GM21786 (cell line): ENCODE data around the gene SLC18B1.
A peak's percentile ranks its signal among the peaks of the same experiment; 100 is the strongest.
"Not testable (repeated sequence)": the region's sequence is repeated elsewhere in the genome, so short reads cannot be mapped to it uniquely, and the experiment has no call there.

Source experiments
- ATAC-seq: cut with Tn5 transposase; IDR thresholded peaks from one replicate; pipeline ENCODE4 v1.9.1; 2021; ENCODE audit not compliant: unreplicated experiment

SLC18B1 gene

GRCh38 chr6:132800656-132801055 is 2.2 kb upstream of the SLC18B1 start:
- no peak for ATAC-seq

- peak; percentile 92 for ATAC-seq
These were observed 567 bp upstream of the SLC18B1 start for GRCh38 chr6:132798869-132799538.

GRCh38 chr6:132795461-132795860 is 3.0 kb downstream of the SLC18B1 start:
- ATAC-seq: no peak

DNA sequence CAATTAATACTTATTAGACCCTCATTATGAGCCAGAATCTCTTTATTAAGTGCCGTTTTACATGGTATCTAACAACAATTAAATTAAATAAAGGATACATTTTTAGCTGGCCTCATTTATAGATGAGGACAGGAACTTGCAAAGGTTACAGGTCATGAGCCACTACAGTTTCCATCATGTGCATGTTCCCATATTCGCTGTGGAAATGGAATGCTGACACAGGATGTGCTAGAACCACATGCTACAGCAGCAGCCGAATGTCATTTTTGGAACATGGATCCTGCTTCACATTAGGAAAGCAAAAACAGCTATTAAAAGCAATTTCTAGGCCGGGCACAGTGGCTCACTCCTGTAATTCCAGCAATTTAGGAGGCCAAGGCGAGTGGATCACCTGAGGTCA is 5.9 kb downstream of the SLC18B1 start:
- ATAC-seq: no peak

GRCh38 chr6:132790450-132790849 is 8.0 kb downstream of the SLC18B1 start:
- ATAC-seq: no peak

DNA sequence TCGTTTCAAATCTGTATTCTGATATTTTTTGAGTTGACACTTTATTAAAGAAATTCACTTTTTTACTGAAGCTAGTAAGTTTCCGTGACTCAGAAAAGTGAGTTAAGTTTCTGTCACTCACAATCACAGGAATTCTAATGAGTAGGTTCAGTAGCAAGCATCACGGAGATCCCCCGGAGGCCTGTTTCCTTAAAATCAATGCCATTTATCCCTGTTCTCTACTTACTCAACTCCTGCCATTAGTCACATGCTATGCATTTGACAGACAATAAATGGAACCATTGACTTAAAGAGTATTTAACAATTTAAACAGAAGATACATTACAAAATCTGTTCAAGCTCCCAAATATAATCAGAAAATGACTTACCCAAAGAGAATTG is 9.1 kb downstream of the SLC18B1 start:
- no peak for ATAC-seq

GRCh38 chr6:132788658-132789395 is 9.6 kb downstream of the SLC18B1 start:
- no peak for ATAC-seq

GRCh38 chr6:132785936-132786335 is 12.5 kb downstream of the SLC18B1 start:
- ATAC-seq: no peak

- ATAC-seq: no peak
These were observed 17.6 kb downstream of the SLC18B1 start for GRCh38 chr6:132780770-132781371.

DNA sequence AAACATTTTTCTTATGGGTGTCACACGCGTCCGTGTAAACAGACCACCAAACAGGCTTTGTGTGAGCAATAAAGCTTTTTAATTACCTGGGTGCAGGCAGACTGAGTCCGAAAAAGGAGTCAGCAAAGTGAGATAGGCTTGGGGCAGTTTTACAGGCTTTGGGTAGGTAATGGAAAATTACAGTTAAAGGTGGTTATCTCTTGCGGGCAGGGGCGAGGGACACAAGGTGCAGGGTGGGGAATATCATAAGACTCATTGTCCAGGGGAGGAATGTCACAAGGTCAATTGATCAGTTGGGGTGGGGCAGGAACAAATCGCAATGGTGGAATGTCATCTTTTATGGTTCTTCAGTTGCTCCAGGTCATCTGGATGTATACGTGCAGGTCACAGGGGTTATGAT is 20.6 kb downstream of the SLC18B1 start:
- ATAC-seq: not testable (repeated sequence)

DNA sequence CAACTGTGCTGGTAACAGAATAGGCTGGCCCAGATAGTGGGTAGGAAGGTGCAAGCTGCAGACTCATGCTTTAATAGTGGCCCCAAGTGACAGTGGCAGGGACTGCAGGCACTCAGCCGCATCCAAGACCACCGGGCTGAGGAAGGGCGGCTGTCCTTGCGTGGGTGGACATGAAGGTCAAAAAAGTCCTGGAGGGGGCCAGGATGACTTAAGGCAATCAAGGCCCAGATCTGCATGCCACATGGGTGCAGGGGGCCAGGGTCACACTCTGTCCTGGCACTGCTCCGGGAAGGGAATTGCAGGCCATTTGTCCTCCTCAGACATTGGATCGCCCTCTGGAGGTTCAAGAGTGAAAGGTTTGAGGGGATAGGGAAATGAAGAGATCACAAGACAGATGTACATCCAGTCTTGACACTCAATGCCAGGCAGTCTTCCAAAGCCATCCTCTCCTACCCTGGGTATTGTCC is 30.4 kb downstream of the SLC18B1 start:
- ATAC-seq: peak; percentile 83

GRCh38 chr6:132765560-132765959 is 32.9 kb downstream of the SLC18B1 start:
- ATAC-seq: no peak

DNA sequence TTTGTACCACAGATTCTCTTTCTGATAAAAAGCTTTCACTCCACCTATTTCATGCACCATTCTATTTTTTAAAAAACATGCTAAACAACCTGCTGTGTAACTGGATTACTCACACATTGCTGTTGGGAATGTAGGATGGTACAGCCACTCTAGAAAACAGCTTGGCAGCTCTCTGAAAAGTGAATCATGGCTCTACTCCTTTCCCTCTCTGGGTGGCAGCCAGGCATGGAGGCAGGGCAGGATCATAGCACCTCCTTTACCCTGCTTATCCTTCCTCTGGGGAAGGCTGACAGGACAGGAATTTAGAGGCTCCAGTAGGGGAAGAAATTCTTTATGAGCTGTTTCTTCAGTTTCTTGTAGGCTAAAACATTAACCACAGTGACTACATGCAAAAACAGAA is 34.1 kb downstream of the SLC18B1 start:
- ATAC-seq: no peak

- ATAC-seq: peak; percentile 92
These were observed 35.2 kb downstream of the SLC18B1 start for GRCh38 chr6:132763269-132763668.

DNA sequence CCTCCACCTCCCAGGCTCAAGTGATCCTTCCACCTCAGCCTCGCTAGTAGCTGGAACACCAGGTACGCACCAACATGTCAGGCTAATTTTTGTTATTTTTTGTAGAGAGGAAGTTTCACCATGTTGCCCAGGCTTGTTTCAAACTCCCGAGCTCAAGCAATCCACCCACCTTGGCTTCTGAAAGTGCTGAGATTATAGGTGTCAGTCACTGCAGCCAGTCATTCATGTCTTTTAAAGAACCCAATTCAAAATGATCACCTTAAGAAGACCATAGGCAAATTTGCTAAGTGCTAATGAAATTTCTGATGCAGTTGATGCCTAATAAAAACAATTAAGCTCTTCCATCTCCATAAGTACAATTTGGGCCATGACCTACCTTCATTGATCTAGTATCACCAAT is 38.2 kb downstream of the SLC18B1 start:
- peak; percentile 15 for ATAC-seq

DNA sequence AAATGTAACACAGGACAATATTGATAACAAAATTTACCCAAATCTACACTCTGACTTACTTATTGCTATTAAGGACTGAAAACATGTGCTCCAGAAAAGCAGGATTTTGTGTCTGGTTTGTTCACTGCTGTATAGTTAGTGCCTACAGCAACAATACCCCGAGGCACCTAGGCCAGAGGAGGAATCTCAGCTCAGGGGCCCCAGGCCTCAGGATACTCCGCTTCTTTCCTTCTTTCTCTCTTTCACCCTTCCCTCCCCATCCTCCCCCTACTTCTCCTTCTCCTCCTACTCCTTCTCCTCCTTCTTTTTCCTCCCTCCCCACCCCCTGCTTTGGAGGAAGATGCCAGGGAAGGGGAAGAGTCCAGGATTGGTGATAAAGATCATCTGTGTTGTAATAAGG is 39.7 kb downstream of the SLC18B1 start:
- no peak for ATAC-seq

- no peak for ATAC-seq
These were observed 46.2 kb downstream of the SLC18B1 start for GRCh38 chr6:132752255-132752654.

- no peak for ATAC-seq
These were observed 46.6 kb downstream of the SLC18B1 start for GRCh38 chr6:132751828-132752227.

GRCh38 chr6:132751306-132751705 is 47.1 kb downstream of the SLC18B1 start:
- peak; percentile 46 for ATAC-seq

- peak; percentile 88 for ATAC-seq
These were observed 47.8 kb downstream of the SLC18B1 start for GRCh38 chr6:132750455-132751248.

DNA sequence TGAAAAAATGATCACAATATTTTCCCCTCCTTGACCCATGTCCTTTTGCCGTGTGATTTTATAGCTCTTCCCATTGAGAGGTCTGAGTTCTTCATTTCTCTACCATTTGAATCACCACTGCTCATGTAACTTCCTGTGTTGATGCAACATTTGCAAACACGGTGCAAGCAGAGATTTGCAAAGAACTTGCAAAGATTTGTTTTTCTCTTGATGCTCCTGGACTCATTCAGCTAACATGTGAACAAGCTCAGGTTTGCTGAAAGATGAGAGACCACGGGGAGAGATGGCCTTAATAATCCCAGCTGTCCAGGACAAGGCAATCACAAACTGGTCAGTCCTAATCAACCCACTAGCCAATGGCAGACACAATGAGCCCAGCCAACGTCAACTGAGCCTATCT is 49.3 kb downstream of the SLC18B1 start:
- no peak for ATAC-seq
